Nucleus accumbens (tissue), 56 donors: ENCODE measurements around the gene RCAN2.
A peak's percentile ranks its signal among the peaks of the same experiment; 100 is the strongest.
"Not testable (repeated sequence)": the region's sequence is repeated elsewhere in the genome, so short reads cannot be mapped to it uniquely, and the experiment has no call there.

Experiments
- DNase-seq, 56 donors: peaks; one replicate each; lab custom pipeline; 2025; lab: John Stamatoyannopoulos, UW

RCAN2 gene

GRCh38 chr6:46393161-46393939 is 97.9 kb downstream of the RCAN2 start:
- DNase-seq = no peak

- DNase-seq = no peak
These were observed 99.0 kb downstream of the RCAN2 start for GRCh38 chr6:46392294-46392693.

- peak in 8 of 56 donors; percentile 1 to 46 (median 28) for DNase-seq
These were observed 100.9 kb downstream of the RCAN2 start for GRCh38 chr6:46390153-46390876.

GRCh38 chr6:46387728-46388127 is 103.5 kb downstream of the RCAN2 start:
- DNase-seq = not testable (repeated sequence)

GRCh38 chr6:46381579-46381978 is 109.7 kb downstream of the RCAN2 start:
- DNase-seq = no peak

- DNase-seq = no peak
These were observed 110.2 kb downstream of the RCAN2 start for GRCh38 chr6:46381057-46381456.

- DNase-seq = no peak
These were observed 111.0 kb downstream of the RCAN2 start for GRCh38 chr6:46380152-46380807.

- DNase-seq = peak in 20 of 56 donors; percentile 5 to 43 (median 20)
These were observed 112.3 kb downstream of the RCAN2 start for GRCh38 chr6:46378882-46379416.

GRCh38 chr6:46378161-46378881 is 112.9 kb downstream of the RCAN2 start:
- DNase-seq = peak in 1 of 56 donors; percentile 1

- no peak for DNase-seq
These were observed 114.0 kb downstream of the RCAN2 start for GRCh38 chr6:46377209-46377608.

- peak in 1 of 56 donors; percentile 4 for DNase-seq
These were observed 114.6 kb downstream of the RCAN2 start for GRCh38 chr6:46376562-46377061.

GRCh38 chr6:46370622-46371021 is 120.6 kb downstream of the RCAN2 start:
- DNase-seq = no peak

GRCh38 chr6:46368169-46368536 is 123.1 kb downstream of the RCAN2 start:
- no peak for DNase-seq

- no peak for DNase-seq
These were observed 123.7 kb downstream of the RCAN2 start for GRCh38 chr6:46367354-46368168.

- no peak for DNase-seq
These were observed 124.9 kb downstream of the RCAN2 start for GRCh38 chr6:46366190-46366900.

- DNase-seq = no peak
These were observed 133.7 kb downstream of the RCAN2 start for GRCh38 chr6:46357591-46357990.

- no peak for DNase-seq
These were observed 134.7 kb downstream of the RCAN2 start for GRCh38 chr6:46356543-46356942.

GRCh38 chr6:46353528-46353927 is 137.7 kb downstream of the RCAN2 start:
- no peak for DNase-seq
